ENCODE results near the gene RABGAP1L.

DNA sequence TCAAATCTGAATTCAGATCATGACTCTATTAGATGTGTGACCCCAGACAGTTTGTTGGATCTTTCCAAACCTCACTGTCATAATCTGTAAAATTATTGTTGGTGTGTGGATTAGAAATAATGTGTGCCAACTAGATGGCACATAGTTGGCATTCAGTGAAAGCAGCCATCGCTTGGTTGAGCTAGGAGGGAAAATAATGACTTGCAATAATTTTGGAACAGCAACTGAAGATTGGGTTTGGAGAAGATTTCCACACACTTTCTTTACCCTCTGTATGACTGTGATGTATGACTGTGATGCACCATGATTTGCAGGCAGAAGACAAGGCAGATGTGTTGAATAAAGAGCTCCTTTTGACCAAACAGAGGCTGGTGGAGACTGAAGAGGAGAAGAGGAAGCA lies 816.4 kb downstream of the RABGAP1L start:
- TF ChIP-seq, protein P1, sequence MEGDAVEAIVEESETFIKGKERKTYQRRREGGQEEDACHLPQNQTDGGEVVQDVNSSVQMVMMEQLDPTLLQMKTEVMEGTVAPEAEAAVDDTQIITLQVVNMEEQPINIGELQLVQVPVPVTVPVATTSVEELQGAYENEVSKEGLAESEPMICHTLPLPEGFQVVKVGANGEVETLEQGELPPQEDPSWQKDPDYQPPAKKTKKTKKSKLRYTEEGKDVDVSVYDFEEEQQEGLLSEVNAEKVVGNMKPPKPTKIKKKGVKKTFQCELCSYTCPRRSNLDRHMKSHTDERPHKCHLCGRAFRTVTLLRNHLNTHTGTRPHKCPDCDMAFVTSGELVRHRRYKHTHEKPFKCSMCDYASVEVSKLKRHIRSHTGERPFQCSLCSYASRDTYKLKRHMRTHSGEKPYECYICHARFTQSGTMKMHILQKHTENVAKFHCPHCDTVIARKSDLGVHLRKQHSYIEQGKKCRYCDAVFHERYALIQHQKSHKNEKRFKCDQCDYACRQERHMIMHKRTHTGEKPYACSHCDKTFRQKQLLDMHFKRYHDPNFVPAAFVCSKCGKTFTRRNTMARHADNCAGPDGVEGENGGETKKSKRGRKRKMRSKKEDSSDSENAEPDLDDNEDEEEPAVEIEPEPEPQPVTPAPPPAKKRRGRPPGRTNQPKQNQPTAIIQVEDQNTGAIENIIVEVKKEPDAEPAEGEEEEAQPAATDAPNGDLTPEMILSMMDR (IDR thresholded peaks at IDR 0.05): no peak
- TF ChIP-seq POLR2A (IDR thresholded peaks at IDR 0.05) (no peak), POLR2AphosphoS5 (IDR thresholded peaks at IDR 0.05) (no peak)

Measured in gastroesophageal sphincter (tissue), 3 donors.